ENCODE results near the gene MYRIP. TPM values are rescaled to one million over a fixed set of nuclear protein-coding genes. Genes with fewer than 3 reads are reported as not detected.

Gene MYRIP
- total and polyA plus RNA-seq, 10 of the 15 experiments (the other 5 are each of a cell fraction or from before 2014, with no cell fraction given), result 0.03 to 0.08 (median 0.04) TPM; not detected in 6

- no peak for TF ChIP-seq USF1 (IDR thresholded peaks at IDR 0.05; ENCODE audit: borderline replicate concordance, extremely low read length, insufficient read depth, low read depth, low read length)
Measured at GRCh38 chr3:40008796-40009195, 199.4 kb downstream of the MYRIP start (continued).

- ChIA-PET POLR2A (no interaction called here), CTCF (no interaction called here), SMC1A (ENCODE audit: uncharacterized antibody, unreplicated experiment) (no interaction called here), RAD21 (ENCODE audit: unreplicated experiment) (no interaction called here)
- Histone ChIP-seq H3K27ac (ENCODE audit: control insufficient read depth, insufficient read depth) (no peak overlapping the region), H3K4me3 (no peak overlapping the region), H3K4me1 (ENCODE audit: control insufficient read depth, insufficient read depth, low read length) (no peaks in the 10 kb centered on the region), H3K9ac (ENCODE audit: control insufficient read depth, insufficient read depth, low read length) (no peak overlapping the region), H3K79me2 (ENCODE audit: control insufficient read depth, insufficient read depth, low read length) (no peaks in the 10 kb centered on the region), H3K4me2 (ENCODE audit: control insufficient read depth, insufficient read depth) (no peak overlapping the region), H2AFZ (ENCODE audit: control insufficient read depth, low read depth, low read length) (no peak overlapping the region), H3K36me3 (ENCODE audit: control insufficient read depth in 2 of 2, insufficient read depth in 2 of 2, low read length in 1 of 2) (no peaks in the 10 kb centered on the region), H3K9me3 (replicated peaks; ENCODE audit: control insufficient read depth, insufficient read depth, low read length) (no peaks in the 10 kb centered on the region), H3K27me3 (replicated peaks in 1 of 2; ENCODE audit: control insufficient read depth in 2 of 2, insufficient read depth in 2 of 2, low read length in 1 of 2) (0 out of 4 replicates have a peak, but pooled peaks cover 0 to 2% of the 10 kb centered on the region in 2 experiments), H4K20me1 (ENCODE audit: control insufficient read depth, insufficient read depth) (no peaks in the 10 kb centered on the region)
- ATAC-seq, result no peak
- no peak for FAIRE-seq
- in situ Hi-C loops (cut with MboI), result no loop called here
- intact Hi-C loops (cut with micrococcal nuclease; ENCODE audit: unreplicated experiment), result no loop called here
- no peak for DNase-seq (ENCODE audit: low read depth, low spot score)
- WGBS (ENCODE audit: insufficient coverage, insufficient replicate concordance, low lambda C conversion rate, missing lambda C conversion rate), result 0% methylated on average over 2 of the region's 2 CpGs
- no TSS peak for BruUV-seq (replicated peaks)
- TF ChIP-seq ZNF217 (IDR thresholded peaks at IDR 0.05), result no peak
- no peak for TF ChIP-seq WRNIP1 (IDR thresholded peaks at IDR 0.05; ENCODE audit: borderline replicate concordance, low read depth, low read length)
- no peak for TF ChIP-seq PAX8 (IDR thresholded peaks at IDR 0.05)
- TF ChIP-seq JUNB (IDR thresholded peaks at IDR 0.05), result no peak
- TF ChIP-seq SUPT20H (IDR thresholded peaks at IDR 0.05; ENCODE audit: borderline replicate concordance, control insufficient read depth, low read depth, low read length), result no peak
- no peak for TF ChIP-seq CHD1 (IDR thresholded peaks at IDR 0.05; ENCODE audit: low read depth, low read length)
- no peak for TF ChIP-seq NFXL1 (IDR thresholded peaks at IDR 0.05; ENCODE audit: borderline replicate concordance)
- TF ChIP-seq PML (IDR thresholded peaks at IDR 0.05; ENCODE audit: low read length), result no peak
- TF ChIP-seq FOXK2 (IDR thresholded peaks at IDR 0.05), result no peak
- TF ChIP-seq EGR1 (IDR thresholded peaks at IDR 0.05; ENCODE audit: borderline replicate concordance in 1 of 2, low read depth in 2 of 2, low read length in 2 of 2), result no peak
- TF ChIP-seq DPF2 (IDR thresholded peaks at IDR 0.05), result no peak
- no peak for TF ChIP-seq ZBED1 (IDR thresholded peaks at IDR 0.05; ENCODE audit: borderline replicate concordance)
- no peak for TF ChIP-seq ZBTB11 (CRISPR knock-in tag; IDR thresholded peaks at IDR 0.05)
- TF ChIP-seq, protein P1, sequence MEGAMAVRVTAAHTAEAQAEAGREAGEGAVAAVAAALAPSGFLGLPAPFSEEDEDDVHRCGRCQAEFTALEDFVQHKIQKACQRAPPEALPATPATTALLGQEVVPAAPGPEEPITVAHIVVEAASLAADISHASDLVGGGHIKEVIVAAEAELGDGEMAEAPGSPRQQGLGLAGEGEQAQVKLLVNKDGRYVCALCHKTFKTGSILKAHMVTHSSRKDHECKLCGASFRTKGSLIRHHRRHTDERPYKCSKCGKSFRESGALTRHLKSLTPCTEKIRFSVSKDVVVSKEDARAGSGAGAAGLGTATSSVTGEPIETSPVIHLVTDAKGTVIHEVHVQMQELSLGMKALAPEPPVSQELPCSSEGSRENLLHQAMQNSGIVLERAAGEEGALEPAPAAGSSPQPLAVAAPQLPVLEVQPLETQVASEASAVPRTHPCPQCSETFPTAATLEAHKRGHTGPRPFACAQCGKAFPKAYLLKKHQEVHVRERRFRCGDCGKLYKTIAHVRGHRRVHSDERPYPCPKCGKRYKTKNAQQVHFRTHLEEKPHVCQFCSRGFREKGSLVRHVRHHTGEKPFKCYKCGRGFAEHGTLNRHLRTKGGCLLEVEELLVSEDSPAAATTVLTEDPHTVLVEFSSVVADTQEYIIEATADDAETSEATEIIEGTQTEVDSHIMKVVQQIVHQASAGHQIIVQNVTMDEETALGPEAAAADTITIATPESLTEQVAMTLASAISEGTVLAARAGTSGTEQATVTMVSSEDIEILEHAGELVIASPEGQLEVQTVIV (IDR thresholded peaks at IDR 0.05; ENCODE audit: borderline replicate concordance, partially characterized antibody), result no peak
- TF ChIP-seq, protein P2, sequence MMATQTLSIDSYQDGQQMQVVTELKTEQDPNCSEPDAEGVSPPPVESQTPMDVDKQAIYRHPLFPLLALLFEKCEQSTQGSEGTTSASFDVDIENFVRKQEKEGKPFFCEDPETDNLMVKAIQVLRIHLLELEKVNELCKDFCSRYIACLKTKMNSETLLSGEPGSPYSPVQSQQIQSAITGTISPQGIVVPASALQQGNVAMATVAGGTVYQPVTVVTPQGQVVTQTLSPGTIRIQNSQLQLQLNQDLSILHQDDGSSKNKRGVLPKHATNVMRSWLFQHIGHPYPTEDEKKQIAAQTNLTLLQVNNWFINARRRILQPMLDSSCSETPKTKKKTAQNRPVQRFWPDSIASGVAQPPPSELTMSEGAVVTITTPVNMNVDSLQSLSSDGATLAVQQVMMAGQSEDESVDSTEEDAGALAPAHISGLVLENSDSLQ (IDR thresholded peaks at IDR 0.05), result no peak
- TF ChIP-seq TBL1XR1 (IDR thresholded peaks at IDR 0.05; ENCODE audit: low read depth, low read length), result no peak
Measured at GRCh38 chr3:40009991-40010390, 200.6 kb downstream of the MYRIP start.

All from GM12878 (cell line).